ENCODE measurements around the gene FAM107B.

GRCh38 chr10:14623931-14624330 lies 150.8 kb downstream of the FAM107B start:
- TF ChIP-seq POLR2A (IDR thresholded peaks at IDR 0.05) (no peak), POLR2AphosphoS5 (IDR thresholded peaks at IDR 0.05) (no peak), EP300 (IDR thresholded peaks at IDR 0.05) (no peak)
- TF ChIP-seq, protein P1, sequence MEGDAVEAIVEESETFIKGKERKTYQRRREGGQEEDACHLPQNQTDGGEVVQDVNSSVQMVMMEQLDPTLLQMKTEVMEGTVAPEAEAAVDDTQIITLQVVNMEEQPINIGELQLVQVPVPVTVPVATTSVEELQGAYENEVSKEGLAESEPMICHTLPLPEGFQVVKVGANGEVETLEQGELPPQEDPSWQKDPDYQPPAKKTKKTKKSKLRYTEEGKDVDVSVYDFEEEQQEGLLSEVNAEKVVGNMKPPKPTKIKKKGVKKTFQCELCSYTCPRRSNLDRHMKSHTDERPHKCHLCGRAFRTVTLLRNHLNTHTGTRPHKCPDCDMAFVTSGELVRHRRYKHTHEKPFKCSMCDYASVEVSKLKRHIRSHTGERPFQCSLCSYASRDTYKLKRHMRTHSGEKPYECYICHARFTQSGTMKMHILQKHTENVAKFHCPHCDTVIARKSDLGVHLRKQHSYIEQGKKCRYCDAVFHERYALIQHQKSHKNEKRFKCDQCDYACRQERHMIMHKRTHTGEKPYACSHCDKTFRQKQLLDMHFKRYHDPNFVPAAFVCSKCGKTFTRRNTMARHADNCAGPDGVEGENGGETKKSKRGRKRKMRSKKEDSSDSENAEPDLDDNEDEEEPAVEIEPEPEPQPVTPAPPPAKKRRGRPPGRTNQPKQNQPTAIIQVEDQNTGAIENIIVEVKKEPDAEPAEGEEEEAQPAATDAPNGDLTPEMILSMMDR (IDR thresholded peaks at IDR 0.05): no peak
